Measurements from ENCODE around the gene SPOCD1.

SPOCD1 gene

GRCh38 chr1:31755850-31756492, 59.9 kb downstream of the SPOCD1 start:
- Histone ChIP-seq H3K4me3 (ENCODE audit: extremely low read depth, insufficient read depth, low read length, poor library complexity, severe bottlenecking) (no peak overlapping the region), H3K4me1 (ENCODE audit: control insufficient read depth, insufficient read depth, low read length, poor library complexity, severe bottlenecking) (peaks cover 41% of the 10 kb centered on the region), H3K36me3 (ENCODE audit: control insufficient read depth, insufficient read depth, low read length) (no peaks in the 10 kb centered on the region), H3K27ac (ENCODE audit: low read depth, low read length, severe bottlenecking) (no peak overlapping the region), H3K9me3 (ENCODE audit: control insufficient read depth, low read length) (no peaks in the 10 kb centered on the region)
- WGBS, 2 experiments (ENCODE audit: insufficient coverage in 2 of 2), result 92 to 93% methylated on average over 24 to 29 of the region's 30 CpGs

- Histone ChIP-seq H3K27ac (ENCODE audit: low read depth, low read length, severe bottlenecking) (no peak overlapping the region), H3K9me3 (ENCODE audit: control insufficient read depth, low read length) (no peaks in the 10 kb centered on the region), H3K4me3 (ENCODE audit: extremely low read depth, insufficient read depth, low read length, poor library complexity, severe bottlenecking) (no peak overlapping the region), H3K36me3 (ENCODE audit: control insufficient read depth, insufficient read depth, low read length) (no peaks in the 10 kb centered on the region), H3K4me1 (ENCODE audit: control insufficient read depth, insufficient read depth, low read length, poor library complexity, severe bottlenecking) (peaks cover 49% of the 10 kb centered on the region)
- WGBS, 2 experiments (ENCODE audit: insufficient coverage in 2 of 2), result 88% methylated on average over 9 of the region's 9 CpGs
Observed at GRCh38 chr1:31755197-31755611, 60.6 kb downstream of the SPOCD1 start.

GRCh38 chr1:31754397-31754796, 61.4 kb downstream of the SPOCD1 start:
- no peak overlapping the region for H3K27ac ChIP-seq (ENCODE audit: low read depth, low read length, severe bottlenecking)
- H3K36me3 ChIP-seq (ENCODE audit: control insufficient read depth, insufficient read depth, low read length), result no peaks in the 10 kb centered on the region
- WGBS, 2 experiments (ENCODE audit: insufficient coverage in 2 of 2), result 96 to 98% methylated on average over 12 to 15 of the region's 15 CpGs
- peaks cover 46% of the 10 kb centered on the region for H3K4me1 ChIP-seq (ENCODE audit: control insufficient read depth, insufficient read depth, low read length, poor library complexity, severe bottlenecking)
- H3K4me3 ChIP-seq (ENCODE audit: extremely low read depth, insufficient read depth, low read length, poor library complexity, severe bottlenecking), result no peak overlapping the region
- H3K9me3 ChIP-seq (ENCODE audit: control insufficient read depth, low read length), result no peaks in the 10 kb centered on the region

- Histone ChIP-seq H3K4me3 (ENCODE audit: extremely low read depth, insufficient read depth, low read length, poor library complexity, severe bottlenecking) (no peak overlapping the region), H3K9me3 (ENCODE audit: control insufficient read depth, low read length) (no peaks in the 10 kb centered on the region), H3K4me1 (ENCODE audit: control insufficient read depth, insufficient read depth, low read length, poor library complexity, severe bottlenecking) (peaks cover 47% of the 10 kb centered on the region), H3K36me3 (ENCODE audit: control insufficient read depth, insufficient read depth, low read length) (no peaks in the 10 kb centered on the region), H3K27ac (ENCODE audit: low read depth, low read length, severe bottlenecking) (no peak overlapping the region)
- WGBS, 2 experiments (ENCODE audit: insufficient coverage in 2 of 2), result 97 to 98% methylated on average over 8 to 9 of the region's 9 CpGs
Observed at GRCh38 chr1:31753707-31754349, 62.0 kb downstream of the SPOCD1 start.

GRCh38 chr1:31752952-31753475, 62.8 kb downstream of the SPOCD1 start:
- Histone ChIP-seq H3K27ac (ENCODE audit: low read depth, low read length, severe bottlenecking) (no peak overlapping the region), H3K4me3 (ENCODE audit: extremely low read depth, insufficient read depth, low read length, poor library complexity, severe bottlenecking) (no peak overlapping the region), H3K4me1 (ENCODE audit: control insufficient read depth, insufficient read depth, low read length, poor library complexity, severe bottlenecking) (peaks cover 50% of the 10 kb centered on the region), H3K36me3 (ENCODE audit: control insufficient read depth, insufficient read depth, low read length) (no peaks in the 10 kb centered on the region), H3K9me3 (ENCODE audit: control insufficient read depth, low read length) (no peaks in the 10 kb centered on the region)
- 93 to 97% methylated on average over 12 of the region's 12 CpGs for WGBS, 2 experiments (ENCODE audit: insufficient coverage in 2 of 2)

GRCh38 chr1:31752258-31752657, 63.6 kb downstream of the SPOCD1 start:
- Histone ChIP-seq H3K9me3 (ENCODE audit: control insufficient read depth, low read length) (no peaks in the 10 kb centered on the region), H3K4me1 (ENCODE audit: control insufficient read depth, insufficient read depth, low read length, poor library complexity, severe bottlenecking) (peaks cover 57% of the 10 kb centered on the region), H3K36me3 (ENCODE audit: control insufficient read depth, insufficient read depth, low read length) (no peaks in the 10 kb centered on the region), H3K4me3 (ENCODE audit: extremely low read depth, insufficient read depth, low read length, poor library complexity, severe bottlenecking) (no peak overlapping the region), H3K27ac (ENCODE audit: low read depth, low read length, severe bottlenecking) (no peak overlapping the region)
- 44 to 70% methylated on average over 4 of the region's 7 CpGs for WGBS, 2 experiments (ENCODE audit: insufficient coverage in 2 of 2)

GRCh38 chr1:31751822-31752241, 64.0 kb downstream of the SPOCD1 start:
- WGBS, 2 experiments (ENCODE audit: insufficient coverage in 2 of 2), result 82 to 86% methylated on average over 5 of the region's 5 CpGs
- Histone ChIP-seq H3K27ac (ENCODE audit: low read depth, low read length, severe bottlenecking) (no peak overlapping the region), H3K4me1 (ENCODE audit: control insufficient read depth, insufficient read depth, low read length, poor library complexity, severe bottlenecking) (peaks cover 62% of the 10 kb centered on the region), H3K9me3 (ENCODE audit: control insufficient read depth, low read length) (no peaks in the 10 kb centered on the region), H3K36me3 (ENCODE audit: control insufficient read depth, insufficient read depth, low read length) (no peaks in the 10 kb centered on the region), H3K4me3 (ENCODE audit: extremely low read depth, insufficient read depth, low read length, poor library complexity, severe bottlenecking) (no peak overlapping the region)

GRCh38 chr1:31750858-31751510, 64.8 kb downstream of the SPOCD1 start:
- Histone ChIP-seq H3K4me3 (ENCODE audit: extremely low read depth, insufficient read depth, low read length, poor library complexity, severe bottlenecking) (no peak overlapping the region), H3K36me3 (ENCODE audit: control insufficient read depth, insufficient read depth, low read length) (no peaks in the 10 kb centered on the region), H3K4me1 (ENCODE audit: control insufficient read depth, insufficient read depth, low read length, poor library complexity, severe bottlenecking) (peaks cover 68% of the 10 kb centered on the region), H3K9me3 (ENCODE audit: control insufficient read depth, low read length) (no peaks in the 10 kb centered on the region), H3K27ac (ENCODE audit: low read depth, low read length, severe bottlenecking) (no peak overlapping the region)
- 69 to 73% methylated on average over 6 to 10 of the region's 11 CpGs for WGBS, 2 experiments (ENCODE audit: insufficient coverage in 2 of 2)

- no peak overlapping the region for H3K27ac ChIP-seq (ENCODE audit: low read depth, low read length, severe bottlenecking)
- H3K9me3 ChIP-seq (ENCODE audit: control insufficient read depth, low read length), result no peaks in the 10 kb centered on the region
- no peaks in the 10 kb centered on the region for H3K36me3 ChIP-seq (ENCODE audit: control insufficient read depth, insufficient read depth, low read length)
- WGBS, 2 experiments (ENCODE audit: insufficient coverage in 2 of 2), result 89 to 90% methylated on average over 5 to 6 of the region's 7 CpGs
- no peak overlapping the region for H3K4me3 ChIP-seq (ENCODE audit: extremely low read depth, insufficient read depth, low read length, poor library complexity, severe bottlenecking)
- H3K4me1 ChIP-seq (ENCODE audit: control insufficient read depth, insufficient read depth, low read length, poor library complexity, severe bottlenecking), result peaks cover 73% of the 10 kb centered on the region
Observed at GRCh38 chr1:31749785-31750735, 65.8 kb downstream of the SPOCD1 start.

- Histone ChIP-seq H3K9me3 (ENCODE audit: control insufficient read depth, low read length) (no peaks in the 10 kb centered on the region), H3K27ac (ENCODE audit: low read depth, low read length, severe bottlenecking) (peak overlapping the region; percentile 16), H3K36me3 (ENCODE audit: control insufficient read depth, insufficient read depth, low read length) (no peaks in the 10 kb centered on the region), H3K4me3 (ENCODE audit: extremely low read depth, insufficient read depth, low read length, poor library complexity, severe bottlenecking) (no peak overlapping the region), H3K4me1 (ENCODE audit: control insufficient read depth, insufficient read depth, low read length, poor library complexity, severe bottlenecking) (peaks cover 70% of the 10 kb centered on the region)
- WGBS, 2 experiments (ENCODE audit: insufficient coverage in 2 of 2), result 80 to 81% methylated on average over 4 of the region's 4 CpGs
Observed at GRCh38 chr1:31748365-31748764, 67.5 kb downstream of the SPOCD1 start.
